Large intestine (tissue), 3 donors: ENCODE measurements around the gene C1QTNF5. TPM values are rescaled to one million over a fixed set of nuclear protein-coding genes. Genes with fewer than 3 reads are reported as not detected.
A peak's percentile ranks its signal among the peaks of the same experiment; 100 is the strongest.

ENCODE experiments used
- DNase-seq, 2 donors: peaks; one replicate each; pipeline versions ENCODE4 v3.0.0 to v3.0.0-alpha.2; 2013
- H3K27ac ChIP-seq: one replicate; pipeline ENCODE4 v1.5.1; 2013; ENCODE audit warnings: low read length
- H3K27me3 ChIP-seq: 2 replicates; pipeline ENCODE4 v1.6.1; 2013; ENCODE audit warnings: low read length; ENCODE audit not compliant: control insufficient read depth, insufficient read depth
- H3K36me3 ChIP-seq: 2 replicates; pipeline ENCODE4 v1.6.1; 2013; ENCODE audit warnings: low read length; ENCODE audit not compliant: control insufficient read depth, insufficient read depth
- H3K4me1 ChIP-seq: one replicate; pipeline ENCODE4 v1.6.1; 2013; ENCODE audit warnings: low read length; ENCODE audit not compliant: control insufficient read depth, insufficient read depth
- H3K4me3 ChIP-seq: one replicate; pipeline ENCODE4 v1.5.1; 2013; ENCODE audit warnings: low read length
- H3K9me3 ChIP-seq: one replicate; pipeline ENCODE4 v1.6.1; 2013; ENCODE audit warnings: mild to moderate bottlenecking, low read depth, low read length, moderate library complexity; ENCODE audit not compliant: control insufficient read depth
- WGBS: methylation state at CpG from one replicate; pipeline ENCODE4 v1.1.5; 2013; ENCODE audit warnings: low lambda C conversion rate; ENCODE audit not compliant: insufficient coverage; 5-methylcytosine and 5-hydroxymethylcytosine counted together
- polyA plus RNA-seq: library from polyadenylated mRNA; unstranded; fragments of 120-200 nt; gene quantifications from one replicate; pipeline ENCODE4 v1.2.1, GENCODE V29; 2013

C1QTNF5 gene
- polyA plus RNA-seq, 1 donor = 19.5 TPM

GRCh38 chr11:119316729-119317591, 23.7 kb downstream of the C1QTNF5 start, which contains the start of gene MCAM:
MCAM (minus strand) TSS chr11:119317130; CDS start chr11:119317101, 29 bp downstream.
- Histone ChIP-seq H3K4me1 (peaks cover 52% of the 10 kb centered on the region), H3K27ac (peak within 1 kb of the TSS; percentile 80), H3K9me3 (peaks cover 6% of the 10 kb centered on the region), H3K27me3 (peaks cover 81% of the 10 kb centered on the region), H3K36me3 (peaks cover 7% of the 10 kb centered on the region), H3K4me3 (peak within 1 kb of the TSS; percentile 60)
- DNase-seq = peak; percentile 39 to 42
- WGBS = no CpG with 5 or more reads among the region's 74 CpGs

DNA sequence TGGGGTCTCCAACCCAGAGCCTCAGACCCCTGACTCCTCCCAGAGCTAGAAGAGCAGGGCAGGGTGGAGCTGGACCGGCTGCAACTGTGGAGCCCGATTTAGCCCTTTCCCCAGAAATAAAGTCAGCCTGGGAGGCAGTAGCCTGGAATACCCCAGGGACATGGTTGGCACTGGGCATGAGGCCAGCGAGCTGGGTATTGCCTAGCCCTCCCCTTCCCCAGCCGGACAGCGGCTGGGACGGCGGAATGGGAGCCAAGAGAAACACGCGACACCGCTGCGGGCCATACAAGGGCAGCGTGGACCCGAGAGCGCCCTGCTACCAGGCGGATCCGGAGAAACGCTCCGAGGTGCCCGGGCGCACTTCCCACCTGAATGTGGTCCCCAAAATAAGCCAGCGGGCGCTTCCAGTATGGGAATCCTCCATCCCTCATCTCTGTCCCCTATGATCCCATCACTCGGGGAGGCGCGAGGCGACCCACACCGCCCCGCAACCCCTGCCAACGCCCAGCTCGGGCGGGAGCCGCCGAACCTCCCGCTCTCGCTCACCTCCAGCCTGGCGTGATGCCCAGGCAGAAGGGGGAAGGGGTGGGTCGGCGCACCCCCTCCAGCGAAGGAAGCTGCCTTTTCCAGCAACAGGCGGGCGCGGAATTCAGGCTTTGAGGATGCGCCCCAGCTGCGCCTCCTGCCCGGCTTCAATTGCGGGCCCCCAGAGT, 24.5 kb downstream of the C1QTNF5 start:
- no CpG with 5 or more reads among the region's 46 CpGs for WGBS
- peak overlapping the region; percentile 65 for H3K27ac ChIP-seq
- peaks cover 46% of the 10 kb centered on the region for H3K4me1 ChIP-seq
- peak; percentile 27 to 31 for DNase-seq
- H3K27me3 ChIP-seq = peaks cover 78% of the 10 kb centered on the region
- H3K36me3 ChIP-seq = peaks cover 10% of the 10 kb centered on the region
- H3K4me3 ChIP-seq = peak overlapping the region; percentile 60
- peaks cover 6% of the 10 kb centered on the region for H3K9me3 ChIP-seq

- peaks cover 6% of the 10 kb centered on the region for H3K9me3 ChIP-seq
- peaks cover 41% of the 10 kb centered on the region for H3K4me1 ChIP-seq
- H3K27me3 ChIP-seq = peaks cover 71% of the 10 kb centered on the region
- peak overlapping the region; percentile 60 for H3K4me3 ChIP-seq
- no CpG with 5 or more reads among the region's 29 CpGs for WGBS
- peak in 1 of 2 donors; percentile 15 for DNase-seq
- peak overlapping the region; percentile 65 for H3K27ac ChIP-seq
- H3K36me3 ChIP-seq = peaks cover 15% of the 10 kb centered on the region
These were observed 25.3 kb downstream of the C1QTNF5 start for GRCh38 chr11:119315131-119316015.

DNA sequence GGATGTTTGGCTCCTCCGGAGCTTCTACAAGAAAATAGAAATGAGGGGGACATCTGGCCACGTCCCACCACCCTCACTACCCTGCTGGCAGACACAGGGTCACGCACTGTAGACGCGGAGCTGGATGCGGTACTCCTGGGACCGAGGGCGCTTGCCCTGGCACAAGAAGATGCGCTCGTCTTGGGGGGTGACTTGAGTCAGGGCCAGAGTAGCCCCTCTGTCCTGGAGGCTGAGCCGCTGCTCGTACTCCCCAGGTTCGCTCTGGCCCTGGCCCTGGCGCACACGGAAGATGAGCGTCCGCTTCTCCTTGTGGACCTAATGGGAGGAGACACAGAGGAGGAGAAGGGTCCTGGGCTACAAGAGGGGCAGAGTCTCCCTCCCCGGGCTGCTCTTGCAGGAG, 26.0 kb downstream of the C1QTNF5 start:
- H3K4me1 ChIP-seq = peaks cover 38% of the 10 kb centered on the region
- no peak overlapping the region for H3K27ac ChIP-seq
- no peak overlapping the region for H3K4me3 ChIP-seq
- H3K9me3 ChIP-seq = peaks cover 6% of the 10 kb centered on the region
- H3K36me3 ChIP-seq = peaks cover 17% of the 10 kb centered on the region
- WGBS = no CpG with 5 or more reads among the region's 18 CpGs
- H3K27me3 ChIP-seq = peaks cover 64% of the 10 kb centered on the region
- DNase-seq = no peak

GRCh38 chr11:119310682-119311052, 30.0 kb downstream of the C1QTNF5 start:
- Histone ChIP-seq H3K4me3 (no peak overlapping the region), H3K27ac (no peak overlapping the region), H3K27me3 (peaks cover 28% of the 10 kb centered on the region), H3K4me1 (peaks cover 11% of the 10 kb centered on the region), H3K36me3 (peaks cover 32% of the 10 kb centered on the region), H3K9me3 (peaks cover 3% of the 10 kb centered on the region)
- DNase-seq = no peak
- no CpG with 5 or more reads among the region's 20 CpGs for WGBS

- H3K36me3 ChIP-seq = peaks cover 33% of the 10 kb centered on the region
These were observed 30.6 kb downstream of the C1QTNF5 start for GRCh38 chr11:119309953-119310681.

GRCh38 chr11:119309411-119309810, 31.3 kb downstream of the C1QTNF5 start:
- Histone ChIP-seq H3K27ac (no peak overlapping the region), H3K36me3 (peaks cover 36% of the 10 kb centered on the region), H3K27me3 (peaks cover 15% of the 10 kb centered on the region), H3K4me1 (peaks cover under 1% of the 10 kb centered on the region), H3K4me3 (no peak overlapping the region), H3K9me3 (no peaks in the 10 kb centered on the region)
- WGBS = no CpG with 5 or more reads among the region's 11 CpGs
- DNase-seq = no peak

More at GRCh38 chr11:119309953-119310681, 30.6 kb downstream of the C1QTNF5 start:
- Histone ChIP-seq H3K9me3 (peaks cover 2% of the 10 kb centered on the region), H3K27me3 (peaks cover 22% of the 10 kb centered on the region), H3K4me3 (no peak overlapping the region), H3K4me1 (peaks cover 6% of the 10 kb centered on the region), H3K27ac (no peak overlapping the region)
- DNase-seq = no peak
- WGBS = no CpG with 5 or more reads among the region's 17 CpGs

- no CpG with 5 or more reads among the region's 5 CpGs for WGBS
- no peaks in the 10 kb centered on the region for H3K9me3 ChIP-seq
- H3K27me3 ChIP-seq = peaks cover 7% of the 10 kb centered on the region
- no peak for DNase-seq
- H3K27ac ChIP-seq = no peak overlapping the region
- H3K36me3 ChIP-seq = peaks cover 48% of the 10 kb centered on the region
- no peaks in the 10 kb centered on the region for H3K4me1 ChIP-seq
- no peak overlapping the region for H3K4me3 ChIP-seq
These were observed 32.7 kb downstream of the C1QTNF5 start for GRCh38 chr11:119307974-119308373.

- no CpG with 5 or more reads among the region's 1 CpG for WGBS
- peaks cover 51% of the 10 kb centered on the region for H3K36me3 ChIP-seq
- DNase-seq = peak; percentile 26 to 38
- no peaks in the 10 kb centered on the region for H3K4me1 ChIP-seq
- no peaks in the 10 kb centered on the region for H3K9me3 ChIP-seq
- H3K27me3 ChIP-seq = peaks cover under 1% of the 10 kb centered on the region
- H3K4me3 ChIP-seq = no peak overlapping the region
- no peak overlapping the region for H3K27ac ChIP-seq
These were observed 33.5 kb downstream of the C1QTNF5 start for GRCh38 chr11:119307219-119307618.
